Small intestine (tissue), 7 donors: ENCODE results near the gene POM121C. TPM values are rescaled to one million over a fixed set of nuclear protein-coding genes. Genes with fewer than 3 reads are reported as not detected.
"Not testable (repeated sequence)": the region's sequence is repeated elsewhere in the genome, so short reads cannot be mapped to it uniquely, and the experiment has no call there.

Experiments
- DNase-seq, 2 donors: peaks; one replicate each; pipeline versions ENCODE4 v3.0.0 to v3.0.0-alpha.2; 2013
- FAIRE-seq: peaks from 2 replicates; lab custom pipeline; 2012; peaks lifted over from hg19 to GRCh38; lab: Jason Lieb, UNC
- H3K27ac ChIP-seq, 3 donors: one replicate each; pipeline ENCODE4 v1.5.1; 2013; ENCODE audit warnings: low read length in 2 of 3, mild to moderate bottlenecking in 2 of 3, control low read depth in 1 of 3, inconsistent platforms in 1 of 3, low read depth in 1 of 3, moderate library complexity in 1 of 3
- H3K27me3 ChIP-seq, 3 donors: one replicate each; pipeline ENCODE4 v1.6.1; 2013; ENCODE audit warnings: low read length in 3 of 3, inconsistent platforms in 1 of 3; ENCODE audit not compliant: control insufficient read depth in 3 of 3, insufficient read depth in 3 of 3
- H3K36me3 ChIP-seq, 3 donors: one replicate each; pipeline ENCODE4 v1.6.1; 2013; ENCODE audit warnings: low read length in 3 of 3, inconsistent platforms in 1 of 3, low read depth in 1 of 3, mild to moderate bottlenecking in 1 of 3, moderate library complexity in 1 of 3; ENCODE audit not compliant: control insufficient read depth in 3 of 3, insufficient read depth in 2 of 3
- H3K4me1 ChIP-seq, 3 donors: one replicate each; pipeline ENCODE4 v1.6.1; 2013; ENCODE audit warnings: low read length in 2 of 3, inconsistent platforms in 1 of 3, low read depth in 1 of 3, mild to moderate bottlenecking in 1 of 3, moderate library complexity in 1 of 3; ENCODE audit not compliant: control insufficient read depth in 3 of 3, insufficient read depth in 2 of 3
- H3K4me3 ChIP-seq, 3 donors: one replicate each; pipeline ENCODE4 v1.5.1; 2013; ENCODE audit warnings: low read length in 3 of 3, control low read depth in 1 of 3, inconsistent platforms in 1 of 3, low read depth in 1 of 3, mild to moderate bottlenecking in 1 of 3, moderate library complexity in 1 of 3
- H3K9me3 ChIP-seq, 2 donors: one replicate each; pipeline ENCODE4 v1.6.1; 2013; ENCODE audit warnings: low read depth in 1 of 2, low read length in 1 of 2; ENCODE audit not compliant: control insufficient read depth in 2 of 2, insufficient read depth in 1 of 2
- WGBS, 3 donors: extraction: QIAGEN DNeasy Blood & Tissue Kit; methylation state at CpG; one replicate each; pipeline ENCODE4 v1.1.7; 2013; 5-methylcytosine and 5-hydroxymethylcytosine counted together
- polyA plus RNA-seq, 4 donors: library from polyadenylated mRNA; stranded (reverse) in 3 of 4; unstranded in 1 of 4; fragments of 200-250 nt in 3 of 4; fragments of 120-200 nt in 1 of 4; gene quantifications; one replicate each; pipeline versions ENCODE4 v1.2.1 to v1.2.3, GENCODE V29; 2013
- donor health status: healthy with polysubstance abuse.
- donor health status: control.
- donor health status: control.
- donor health status: Bipolar disorder and iron deficiency.
- donor health status: healthy.

The POM121C gene
- polyA plus RNA-seq, 4 donors: 7.0 to 33.8 (median 13.0) TPM

DNA sequence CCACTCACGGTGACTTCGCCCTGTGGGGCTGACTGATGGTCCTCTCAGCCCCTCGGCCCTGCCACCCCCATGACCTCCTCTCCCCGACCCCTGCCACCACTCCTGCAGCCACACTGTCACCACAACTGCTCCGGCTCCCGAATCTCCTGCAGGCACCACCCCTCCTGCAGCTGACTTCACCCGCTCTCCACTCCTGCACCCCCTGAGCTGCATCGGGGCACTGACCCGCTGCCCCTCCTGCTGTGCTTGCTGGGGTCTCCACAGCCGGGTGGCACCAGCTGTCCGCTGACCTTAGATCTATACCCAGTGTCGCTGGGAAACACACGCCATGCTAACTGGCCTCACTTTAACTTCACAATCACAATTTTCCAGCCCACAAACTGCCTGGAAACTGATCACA is 65.9 kb downstream of the POM121C start:
- WGBS, 3 donors: 89 to 91% (median 90%) methylated on average over 9 to 10 of the region's 13 CpGs
- H3K27me3 ChIP-seq, H3K9me3 ChIP-seq, DNase-seq, H3K27ac ChIP-seq, H3K4me1 ChIP-seq, FAIRE-seq, H3K4me3 ChIP-seq: not testable (repeated sequence)
- peaks cover 3 to 47% (median 8%) of the 10 kb centered on the region in 3 donors for H3K36me3 ChIP-seq

GRCh38 chr7:75419693-75420092 is 66.4 kb downstream of the POM121C start:
- not testable (repeated sequence) for FAIRE-seq, DNase-seq, H3K4me3 ChIP-seq, H3K9me3 ChIP-seq, H3K27me3 ChIP-seq, H3K27ac ChIP-seq, H3K4me1 ChIP-seq
- 73 to 95% (median 82%) methylated on average over 7 to 11 of the region's 13 CpGs for WGBS, 3 donors
- H3K36me3 ChIP-seq: peaks cover 3 to 48% (median 8%) of the 10 kb centered on the region in 3 donors

DNA sequence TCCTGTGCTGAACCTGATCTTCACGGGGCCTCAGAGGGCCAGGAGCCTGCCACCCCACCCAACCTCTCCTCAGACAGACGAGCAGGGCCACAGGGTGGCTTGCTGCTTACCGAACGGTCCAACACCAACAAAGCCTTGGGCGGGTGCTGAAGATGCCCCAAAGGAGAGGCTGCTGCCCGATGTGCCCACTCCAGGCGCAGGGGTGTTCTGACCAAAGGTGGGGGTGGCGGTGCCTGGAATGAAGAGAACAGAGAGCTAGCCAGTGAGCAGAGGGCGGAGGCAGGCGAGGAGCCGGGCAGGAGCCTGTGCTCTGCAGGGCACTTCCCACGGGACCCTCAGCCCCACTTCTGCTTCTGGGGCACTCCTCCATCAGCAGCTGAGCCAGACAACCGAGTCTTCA is 66.9 kb downstream of the POM121C start:
- H3K27me3 ChIP-seq, H3K27ac ChIP-seq, DNase-seq, H3K4me1 ChIP-seq, FAIRE-seq, H3K9me3 ChIP-seq, H3K4me3 ChIP-seq: not testable (repeated sequence)
- 87 to 88% (median 88%) methylated on average over 11 to 12 of the region's 13 CpGs for WGBS, 3 donors
- H3K36me3 ChIP-seq: peaks cover 0 to 44% (median 5%) of the 10 kb centered on the region in 3 donors

DNA sequence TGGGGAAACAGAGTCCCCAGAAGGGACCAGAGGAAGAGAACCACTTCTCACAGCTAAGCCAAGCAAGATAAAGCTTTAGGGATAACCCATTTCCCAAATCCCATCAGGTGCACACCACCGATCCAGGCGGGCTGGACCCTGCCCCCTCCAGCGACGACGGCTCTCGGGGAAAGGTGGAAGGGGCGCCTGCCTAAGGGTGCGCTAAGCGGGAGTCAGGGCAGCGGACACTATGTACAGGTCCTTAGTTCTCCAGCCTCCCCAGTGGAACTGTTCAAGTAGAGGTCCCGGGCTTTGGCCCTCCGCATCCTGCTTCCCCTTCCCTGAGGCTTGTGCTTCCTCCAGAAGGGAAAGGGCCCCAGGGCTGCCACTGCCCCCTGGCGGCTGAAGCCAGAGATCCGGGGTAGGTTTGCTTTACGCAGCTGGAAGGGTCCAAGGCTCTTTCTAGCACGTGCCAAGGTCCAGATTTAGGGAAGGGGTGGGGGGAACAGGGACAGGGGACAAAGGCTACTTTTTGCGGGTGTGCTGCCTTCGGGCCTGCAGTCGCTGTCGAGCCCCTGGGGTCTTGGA is 67.7 kb downstream of the POM121C start:
- not testable (repeated sequence) for H3K9me3 ChIP-seq, H3K4me1 ChIP-seq, DNase-seq, FAIRE-seq, H3K27ac ChIP-seq, H3K27me3 ChIP-seq, H3K4me3 ChIP-seq
- H3K36me3 ChIP-seq: peaks cover 0 to 37% (median 4%) of the 10 kb centered on the region in 3 donors
- WGBS, 3 donors: 71 to 86% (median 84%) methylated on average over 5 to 16 of the region's 20 CpGs

DNA sequence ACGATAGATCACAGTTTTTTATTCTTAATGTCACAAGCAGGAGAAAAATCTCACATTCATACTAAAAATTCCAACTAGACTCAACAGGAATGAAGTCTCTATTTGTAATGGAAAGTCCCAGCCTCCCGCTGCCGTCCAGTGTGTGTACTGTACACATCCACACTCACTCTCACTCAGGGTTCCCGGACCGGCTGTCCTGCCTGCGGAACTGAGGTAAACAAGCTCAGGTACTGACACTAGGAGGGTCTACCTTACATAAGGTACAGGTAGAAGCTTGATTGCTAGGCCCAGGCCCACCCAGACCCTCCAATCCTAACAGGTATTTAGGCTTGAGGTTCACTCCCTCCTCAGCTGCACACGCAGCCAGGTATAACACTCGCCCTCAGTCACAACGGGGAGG is 69.3 kb downstream of the POM121C start:
- not testable (repeated sequence) for H3K9me3 ChIP-seq, DNase-seq, H3K27me3 ChIP-seq, H3K4me3 ChIP-seq, FAIRE-seq, H3K4me1 ChIP-seq, H3K27ac ChIP-seq
- WGBS, 3 donors: 88 to 90% (median 89%) methylated on average over 8 of the region's 9 CpGs
- H3K36me3 ChIP-seq: peaks cover 0 to 33% (median 3%) of the 10 kb centered on the region in 3 donors

DNA sequence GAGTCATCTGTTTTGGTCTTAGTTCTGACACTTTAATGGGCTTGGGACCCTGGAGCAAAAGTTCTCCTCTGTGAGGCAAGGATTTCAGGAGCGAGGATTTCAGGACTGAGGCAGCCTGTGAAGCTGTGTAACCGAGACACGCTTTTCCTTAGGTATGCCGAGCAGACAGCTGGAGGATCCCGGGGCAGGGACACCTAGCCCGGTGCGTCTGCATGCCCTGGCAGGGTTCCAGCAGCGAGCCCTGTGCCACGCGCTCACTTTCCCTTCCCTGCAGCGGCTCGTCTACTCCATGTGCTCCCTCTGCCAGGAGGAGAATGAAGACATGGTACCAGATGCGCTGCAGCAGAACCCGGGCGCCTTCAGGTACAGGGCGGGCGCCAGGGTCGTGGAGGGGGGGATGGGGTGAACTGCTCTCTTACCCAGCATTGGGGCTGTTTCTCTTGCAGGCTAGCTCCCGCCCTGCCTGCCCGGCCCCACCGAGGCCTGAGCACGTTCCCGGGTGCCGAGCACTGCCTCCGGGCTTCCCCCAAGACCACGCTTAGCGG is 70.2 kb downstream of the POM121C start:
- 90 to 92% (median 91%) methylated on average over 13 to 19 of the region's 27 CpGs for WGBS, 3 donors
- not testable (repeated sequence) for H3K27me3 ChIP-seq, H3K4me3 ChIP-seq, H3K9me3 ChIP-seq, DNase-seq, H3K27ac ChIP-seq, FAIRE-seq, H3K4me1 ChIP-seq
- H3K36me3 ChIP-seq: peaks cover 0 to 25% (median 2%) of the 10 kb centered on the region in 3 donors

GRCh38 chr7:75415428-75415817 is 70.7 kb downstream of the POM121C start:
- H3K36me3 ChIP-seq: peaks cover 0 to 24% (median 0%) of the 10 kb centered on the region in 3 donors
- not testable (repeated sequence) for H3K27me3 ChIP-seq, FAIRE-seq, H3K9me3 ChIP-seq, H3K27ac ChIP-seq, DNase-seq, H3K4me1 ChIP-seq, H3K4me3 ChIP-seq
- WGBS, 3 donors: 71 to 90% (median 86%) methylated on average over 8 to 11 of the region's 11 CpGs

DNA sequence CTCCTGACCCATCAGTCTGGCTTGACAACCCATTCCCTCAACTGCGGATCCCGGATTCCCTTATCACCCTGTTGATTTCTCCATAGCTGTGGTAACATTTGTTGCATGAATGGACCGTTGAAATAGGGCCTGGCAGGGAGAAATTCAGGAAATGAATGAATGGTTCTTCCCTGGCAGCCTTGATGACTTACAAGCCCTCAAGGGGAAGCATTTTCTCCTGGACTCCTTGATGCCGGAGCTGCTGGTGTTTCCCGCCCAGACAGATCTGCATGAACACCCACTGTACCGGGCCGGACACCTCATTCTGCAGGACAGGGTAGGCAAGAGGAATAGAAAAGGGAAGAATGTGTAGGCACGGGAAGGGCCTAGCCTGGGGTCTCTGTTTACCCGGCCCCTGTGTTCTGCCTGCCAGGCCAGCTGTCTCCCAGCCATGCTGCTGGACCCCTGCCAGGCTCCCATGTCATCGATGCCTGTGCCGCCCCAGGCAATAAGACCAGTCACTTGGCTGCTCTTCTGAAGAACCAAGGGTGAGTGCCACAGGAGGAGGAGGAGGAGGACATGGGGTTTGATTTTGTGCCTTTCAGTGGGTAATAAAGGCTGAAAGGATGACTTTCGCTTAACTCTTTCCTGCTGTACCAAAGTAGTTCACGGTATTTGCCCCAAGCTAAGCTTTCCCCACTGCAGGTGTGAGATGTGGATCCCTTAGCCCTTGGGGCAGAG is 71.2 kb downstream of the POM121C start:
- not testable (repeated sequence) for FAIRE-seq, DNase-seq, H3K4me3 ChIP-seq, H3K27ac ChIP-seq, H3K9me3 ChIP-seq, H3K4me1 ChIP-seq, H3K27me3 ChIP-seq
- H3K36me3 ChIP-seq: peaks cover 0 to 20% (median 0%) of the 10 kb centered on the region in 3 donors
- WGBS, 3 donors: 72 to 85% (median 75%) methylated on average over 9 to 12 of the region's 13 CpGs
